GM10847 (cell line): ENCODE data around the gene CPLX1.

ENCODE experiments used
- POLR2A ChIP-seq: IDR thresholded peaks from 2 replicates; pipeline ENCODE4 v1.6.1; 2011; ENCODE audit not compliant: insufficient read length; ENCODE audit errors: extremely low read depth

CPLX1 gene

DNA sequence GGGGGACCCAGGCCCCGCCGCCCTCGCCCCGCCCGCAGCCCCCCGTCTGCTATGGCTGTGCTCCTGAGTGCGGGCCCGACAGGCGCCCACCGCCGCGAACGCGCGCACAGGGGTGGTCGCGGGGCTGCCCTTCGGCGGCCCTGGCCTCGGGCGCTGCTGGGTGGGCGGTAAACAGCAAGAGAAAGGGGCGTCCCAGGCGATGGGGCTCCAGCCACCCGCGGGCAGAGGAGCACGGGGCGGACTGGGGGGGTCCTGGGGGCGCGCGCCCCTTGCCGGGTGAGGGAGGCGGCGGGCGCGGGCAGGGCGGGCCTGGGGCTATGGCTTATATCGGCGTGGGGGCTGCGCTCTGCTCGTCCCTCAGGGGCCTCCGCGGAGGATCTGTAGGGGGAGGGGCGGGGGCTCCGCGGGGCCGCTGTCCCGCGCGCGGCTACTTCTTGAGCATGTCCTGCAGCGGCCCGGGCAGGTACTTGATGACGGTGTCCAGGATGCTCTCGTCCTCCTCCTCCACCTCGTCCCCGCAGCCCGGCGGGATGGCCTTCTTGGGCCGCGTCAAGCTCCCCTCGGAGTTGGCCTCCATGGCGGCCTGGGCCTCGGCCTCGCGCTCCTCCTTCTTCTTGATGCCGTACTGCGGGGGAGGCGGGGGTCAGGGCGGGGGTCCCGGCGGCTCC, 39.7 kb downstream of the CPLX1 start:
- TF ChIP-seq POLR2A: no peak

DNA sequence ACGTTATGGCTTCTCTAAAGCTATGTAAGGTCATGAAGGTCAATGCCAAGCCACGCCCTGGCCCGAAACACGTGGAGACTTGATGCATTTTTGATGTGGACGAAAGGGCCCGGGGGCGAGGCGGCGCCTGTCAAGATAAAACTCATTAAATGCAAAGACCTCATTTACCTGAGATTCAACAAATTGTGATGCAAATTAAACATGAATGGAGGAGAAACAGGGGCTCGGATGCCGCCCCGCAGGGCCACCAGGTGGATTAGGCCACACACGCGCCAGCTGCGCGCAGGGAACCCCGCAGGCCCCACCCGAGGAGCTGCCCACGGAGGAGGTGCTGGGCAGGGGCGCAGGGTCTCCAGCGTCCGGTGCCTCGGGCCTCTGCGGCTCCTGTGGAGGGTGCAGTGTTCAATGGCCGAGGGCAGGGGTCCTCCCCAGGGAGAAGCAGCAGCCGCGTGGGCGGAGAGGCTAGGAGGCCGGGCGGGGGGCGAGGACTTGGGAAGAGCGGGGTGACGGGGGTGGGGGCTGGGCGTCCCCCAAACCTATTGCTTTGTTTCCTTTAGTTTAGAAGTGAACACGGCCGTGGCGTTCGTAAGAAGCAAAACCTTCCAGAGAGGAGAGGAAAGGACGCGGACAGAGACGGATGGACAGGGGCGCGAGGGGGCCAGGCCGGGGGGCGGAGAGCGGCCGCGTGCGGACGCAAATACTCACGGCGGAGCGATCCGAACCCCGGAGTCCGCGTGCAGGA, 40.4 kb downstream of the CPLX1 start:
- no peak for TF ChIP-seq POLR2A

DNA sequence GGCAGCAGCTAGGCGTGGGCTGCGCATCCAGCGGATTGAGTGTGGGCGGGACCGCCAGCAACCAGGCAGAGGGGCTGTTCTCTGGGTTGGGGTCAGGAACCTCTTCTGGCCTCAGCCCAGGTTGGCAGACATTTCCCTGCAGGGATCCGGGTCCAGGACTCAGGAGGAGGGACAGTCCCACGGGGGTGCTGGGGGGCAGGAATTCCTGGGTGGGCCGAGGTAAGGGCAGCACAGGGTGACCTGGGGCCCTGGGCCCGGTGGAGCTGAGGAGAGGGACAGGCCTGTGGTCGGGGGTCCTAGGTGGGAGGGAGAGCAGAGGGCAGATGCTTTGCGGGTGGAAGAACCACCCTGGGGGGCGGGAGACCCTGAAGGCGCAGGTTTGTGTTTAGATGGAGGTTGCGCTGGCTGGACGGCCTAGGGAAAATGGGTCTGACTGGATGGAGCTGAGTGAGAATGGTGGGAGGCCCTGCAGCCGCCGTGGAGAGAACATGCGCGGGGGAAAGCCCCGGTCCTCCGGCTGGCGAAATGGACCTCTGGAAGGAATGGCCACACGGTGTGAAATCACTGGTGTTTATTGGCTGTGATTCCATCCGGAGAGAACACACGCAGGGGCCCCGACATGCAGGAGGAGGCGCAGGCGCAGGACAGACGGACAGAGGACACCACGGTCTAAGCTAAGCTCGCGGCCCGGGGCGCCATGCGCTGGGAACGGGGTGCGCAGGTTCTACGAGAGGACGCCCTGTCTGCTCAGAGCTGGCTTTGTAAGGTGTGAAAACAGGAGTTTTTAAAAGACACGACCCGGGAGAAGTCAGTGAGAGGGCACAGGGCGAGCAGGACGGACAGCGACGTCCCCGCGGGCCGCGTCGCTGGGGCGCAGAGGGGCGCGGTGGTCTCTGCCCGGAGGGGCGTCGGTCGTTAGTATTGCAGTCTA, 41.3 kb downstream of the CPLX1 start:
- no peak for TF ChIP-seq POLR2A

- TF ChIP-seq POLR2A: peak; percentile 88
These were observed 44.3 kb downstream of the CPLX1 start for GRCh38 chr4:781493-782216.

- no peak for TF ChIP-seq POLR2A
These were observed 45.0 kb downstream of the CPLX1 start for GRCh38 chr4:780716-781492.

DNA sequence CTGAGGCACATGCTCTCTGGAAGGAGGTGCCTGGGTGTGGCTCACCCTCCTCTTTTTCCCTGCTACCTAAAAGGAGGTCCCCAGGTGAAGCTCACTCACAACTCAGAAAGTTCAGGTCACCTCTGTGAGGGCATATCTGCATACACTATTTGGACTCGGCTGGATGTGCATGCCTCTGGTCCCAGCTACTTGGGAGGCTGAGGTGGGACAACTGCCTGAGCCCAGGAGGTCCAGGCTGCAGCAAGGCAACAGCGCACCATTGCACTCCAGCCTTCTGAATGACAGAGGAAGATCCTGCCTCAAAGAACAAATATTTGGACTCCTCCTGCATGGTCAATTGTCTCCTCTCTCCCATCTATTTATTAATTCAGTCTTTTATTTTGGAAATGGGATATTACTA, 46.4 kb downstream of the CPLX1 start:
- TF ChIP-seq POLR2A: no peak

DNA sequence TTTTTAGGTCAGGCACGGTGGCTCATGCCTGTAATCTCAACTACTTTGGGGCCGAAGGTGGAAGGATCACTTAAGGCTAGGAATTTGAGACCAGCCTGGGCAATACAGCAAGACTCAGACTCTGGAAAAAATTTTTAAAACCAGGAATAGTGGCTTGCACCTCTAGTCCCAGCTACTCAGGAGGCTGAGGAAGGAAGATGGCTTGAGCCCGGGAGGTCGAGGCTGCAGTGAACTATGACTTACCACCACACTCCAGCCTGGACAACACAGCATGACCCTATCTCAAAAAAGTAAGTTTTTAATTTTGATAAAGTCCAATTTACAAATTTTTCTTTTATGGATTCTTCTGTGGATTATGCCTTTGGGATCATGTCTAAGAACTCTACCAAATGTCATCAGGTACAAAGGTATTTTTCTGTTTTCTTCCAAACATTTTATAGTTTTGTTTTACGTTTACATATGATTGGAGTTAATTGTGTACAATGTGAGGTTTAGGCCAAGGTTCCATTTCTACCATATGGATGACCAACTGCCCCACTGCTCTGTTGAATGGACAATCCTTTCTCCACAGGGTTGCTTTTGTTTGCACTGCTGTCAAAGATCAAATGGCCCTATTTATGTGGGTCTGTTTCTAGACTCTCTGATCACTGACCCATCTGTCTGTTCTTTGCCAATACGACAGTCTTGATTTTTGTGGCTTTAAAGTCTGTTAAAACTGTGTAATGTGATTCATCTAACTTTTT, 48.2 kb downstream of the CPLX1 start:
- no peak for TF ChIP-seq POLR2A

- TF ChIP-seq POLR2A: no peak
These were observed 49.0 kb downstream of the CPLX1 start for GRCh38 chr4:776743-777441.

DNA sequence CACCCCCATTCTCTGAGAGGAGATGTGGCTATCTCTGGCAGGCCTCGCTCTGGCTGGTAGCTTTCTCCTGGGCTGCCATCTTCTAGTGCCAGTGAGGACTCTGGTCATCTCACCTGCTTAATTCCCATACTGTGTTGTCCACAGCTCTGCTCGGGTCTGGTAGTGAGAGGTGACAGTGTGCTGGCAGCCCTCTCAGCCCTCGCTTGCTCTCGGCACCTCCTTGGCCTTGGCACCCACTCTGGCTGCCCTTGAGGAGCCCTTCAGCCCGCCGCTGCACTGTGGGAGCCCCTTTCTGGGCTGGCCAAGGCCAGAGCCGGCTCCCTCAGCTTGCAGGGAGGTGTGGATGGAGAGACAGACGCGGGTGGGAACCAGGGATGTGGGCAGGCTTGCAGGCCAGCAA, 52.7 kb downstream of the CPLX1 start:
- no peak for TF ChIP-seq POLR2A

- TF ChIP-seq POLR2A: no peak
These were observed 53.2 kb downstream of the CPLX1 start for GRCh38 chr4:772776-773175.

GRCh38 chr4:772118-772517, 53.8 kb downstream of the CPLX1 start:
- no peak for TF ChIP-seq POLR2A

GRCh38 chr4:771464-771863, 54.5 kb downstream of the CPLX1 start:
- TF ChIP-seq POLR2A: no peak

GRCh38 chr4:770022-770421, 55.9 kb downstream of the CPLX1 start:
- TF ChIP-seq POLR2A: no peak
